Loucy (cell line): ENCODE data around the gene TRIM22.

Experiments
- CTCF ChIP-seq: fragments of 200-600 bp; sonication (generic); conservative IDR thresholded peaks from 2 replicates; pipeline ENCODE4 v1.5.1; 2014; ENCODE audit warnings: mild to moderate bottlenecking, antibody characterized with exemption, low read length
- EZH2phosphoT487 ChIP-seq: fragments of 200-600 bp; IDR thresholded peaks from 2 replicates; pipeline ENCODE4 v1.6.1; 2018; ENCODE audit warnings: antibody characterized with exemption, mild to moderate bottlenecking, moderate library complexity, borderline replicate concordance

GRCh38 chr11:5684646-5685362 lies 4.8 kb upstream of the TRIM22 start, which contains the start of gene TRIM5:
- TF ChIP-seq CTCF = peak; percentile 62
- TF ChIP-seq EZH2phosphoT487 = no peak
